Smooth muscle cell (in vitro differentiated cells): ENCODE measurements around the gene RASEF. TPM values are rescaled to one million over a fixed set of nuclear protein-coding genes. Genes with fewer than 3 reads are reported as not detected.

Experiments
- DNase-seq: peaks from one replicate; lab custom pipeline; 2025; ENCODE audit not compliant: unreplicated experiment; lab: John Stamatoyannopoulos, UW
- H2AFZ ChIP-seq: fragments of 200-600 bp; sonication (generic); 2 replicates; pipeline ENCODE4 v1.6.0; 2016; ENCODE audit warnings: antibody characterized with exemption, low read depth, mild to moderate bottlenecking
- H3F3A ChIP-seq: fragments of 200-600 bp; sonication (generic); 2 replicates; pipeline ENCODE4 v1.6.0; 2017; ENCODE audit warnings: antibody characterized with exemption, low read depth
- H3K27ac ChIP-seq: fragments of 200-600 bp; sonication (generic); 2 replicates; pipeline ENCODE4 v1.5.1; 2016; ENCODE audit warnings: low read depth, mild to moderate bottlenecking
- H3K27me3 ChIP-seq: fragments of 200-600 bp; sonication (generic); 2 replicates; pipeline ENCODE4 v1.6.1; 2016; ENCODE audit warnings: low read depth, mild to moderate bottlenecking
- H3K36me3 ChIP-seq: fragments of 200-600 bp; sonication (generic); 2 replicates; pipeline ENCODE4 v1.5.1; 2016; ENCODE audit warnings: low read depth
- H3K4me1 ChIP-seq: fragments of 200-600 bp; sonication (generic); 2 replicates; pipeline ENCODE4 v1.5.1; 2016; ENCODE audit warnings: low read depth
- H3K4me2 ChIP-seq: fragments of 200-600 bp; sonication (generic); 2 replicates; pipeline ENCODE4 v1.6.0; 2016; ENCODE audit warnings: mild to moderate bottlenecking
- H3K4me3 ChIP-seq: fragments of 200-600 bp; sonication (generic); 2 replicates; pipeline ENCODE4 v1.5.1; 2016; ENCODE audit warnings: mild to moderate bottlenecking
- H3K79me2 ChIP-seq: fragments of 200-600 bp; sonication (generic); 2 replicates; pipeline ENCODE4 v1.6.0; 2016; ENCODE audit warnings: low read depth, mild to moderate bottlenecking
- H3K9ac ChIP-seq: fragments of 200-600 bp; sonication (generic); 2 replicates; pipeline ENCODE4 v1.6.0; 2016; ENCODE audit warnings: low read depth
- H3K9me3 ChIP-seq: fragments of 200-600 bp; sonication (generic); replicated peaks from 2 replicates; pipeline ENCODE4 v1.5.1; 2016; ENCODE audit warnings: low read depth
- H4K20me1 ChIP-seq: fragments of 200-600 bp; sonication (generic); 2 replicates; pipeline ENCODE4 v1.6.0; 2016; ENCODE audit warnings: low read depth
- WGBS: methylation state at CpG from one replicate; pipeline ENCODE4 v1.1.7; 2016; ENCODE audit warnings: low lambda C conversion rate; 5-methylcytosine and 5-hydroxymethylcytosine counted together
- polyA plus RNA-seq: library from polyadenylated mRNA; unstranded; fragments of >200 nt; fragmentation: Nextera tagmentation; extraction: Ambion mirVana; gene quantifications from 2 replicates; pipeline ENCODE4 v1.2.1, GENCODE V29; 2016
- total RNA-seq: library from RNA; depleted of rRNA; stranded (reverse); fragments of >200 nt; gene quantifications from 2 replicates; pipeline ENCODE4 v1.2.3, GENCODE V29; 2014
- TF ChIP-seq, protein P1 (sequence below): fragments of 200-600 bp; sonication (generic); IDR thresholded peaks from 2 replicates; pipeline ENCODE4 v1.5.1; 2017; ENCODE audit warnings: borderline replicate concordance, mild to moderate bottlenecking, antibody characterized with exemption; ENCODE audit not compliant: insufficient read depth, poor library complexity, severe bottlenecking

RASEF gene
- total and polyA plus RNA-seq, 2 experiments from 2014 or later: 0.11 to 1.7 TPM

DNA sequence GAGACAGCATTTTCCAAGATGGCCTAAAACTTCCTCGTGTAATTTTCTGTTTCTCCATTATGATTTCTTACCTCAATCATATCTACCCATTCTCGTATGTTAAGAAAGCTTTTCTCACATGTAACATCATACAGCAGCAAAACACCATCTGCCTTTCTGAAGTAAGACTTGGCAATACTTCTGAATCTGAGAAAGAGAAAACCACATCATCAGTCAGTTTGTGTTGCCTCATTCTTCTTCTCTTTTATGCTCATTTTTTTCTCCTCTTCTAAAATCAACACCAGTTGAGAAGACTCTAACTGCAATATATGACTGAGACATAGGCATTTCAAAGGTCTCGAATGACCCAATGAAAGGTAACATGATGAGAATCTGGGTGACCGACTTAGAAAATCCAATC, 66.0 kb downstream of the RASEF start:
- TF ChIP-seq, protein P1, sequence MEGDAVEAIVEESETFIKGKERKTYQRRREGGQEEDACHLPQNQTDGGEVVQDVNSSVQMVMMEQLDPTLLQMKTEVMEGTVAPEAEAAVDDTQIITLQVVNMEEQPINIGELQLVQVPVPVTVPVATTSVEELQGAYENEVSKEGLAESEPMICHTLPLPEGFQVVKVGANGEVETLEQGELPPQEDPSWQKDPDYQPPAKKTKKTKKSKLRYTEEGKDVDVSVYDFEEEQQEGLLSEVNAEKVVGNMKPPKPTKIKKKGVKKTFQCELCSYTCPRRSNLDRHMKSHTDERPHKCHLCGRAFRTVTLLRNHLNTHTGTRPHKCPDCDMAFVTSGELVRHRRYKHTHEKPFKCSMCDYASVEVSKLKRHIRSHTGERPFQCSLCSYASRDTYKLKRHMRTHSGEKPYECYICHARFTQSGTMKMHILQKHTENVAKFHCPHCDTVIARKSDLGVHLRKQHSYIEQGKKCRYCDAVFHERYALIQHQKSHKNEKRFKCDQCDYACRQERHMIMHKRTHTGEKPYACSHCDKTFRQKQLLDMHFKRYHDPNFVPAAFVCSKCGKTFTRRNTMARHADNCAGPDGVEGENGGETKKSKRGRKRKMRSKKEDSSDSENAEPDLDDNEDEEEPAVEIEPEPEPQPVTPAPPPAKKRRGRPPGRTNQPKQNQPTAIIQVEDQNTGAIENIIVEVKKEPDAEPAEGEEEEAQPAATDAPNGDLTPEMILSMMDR: no peak

DNA sequence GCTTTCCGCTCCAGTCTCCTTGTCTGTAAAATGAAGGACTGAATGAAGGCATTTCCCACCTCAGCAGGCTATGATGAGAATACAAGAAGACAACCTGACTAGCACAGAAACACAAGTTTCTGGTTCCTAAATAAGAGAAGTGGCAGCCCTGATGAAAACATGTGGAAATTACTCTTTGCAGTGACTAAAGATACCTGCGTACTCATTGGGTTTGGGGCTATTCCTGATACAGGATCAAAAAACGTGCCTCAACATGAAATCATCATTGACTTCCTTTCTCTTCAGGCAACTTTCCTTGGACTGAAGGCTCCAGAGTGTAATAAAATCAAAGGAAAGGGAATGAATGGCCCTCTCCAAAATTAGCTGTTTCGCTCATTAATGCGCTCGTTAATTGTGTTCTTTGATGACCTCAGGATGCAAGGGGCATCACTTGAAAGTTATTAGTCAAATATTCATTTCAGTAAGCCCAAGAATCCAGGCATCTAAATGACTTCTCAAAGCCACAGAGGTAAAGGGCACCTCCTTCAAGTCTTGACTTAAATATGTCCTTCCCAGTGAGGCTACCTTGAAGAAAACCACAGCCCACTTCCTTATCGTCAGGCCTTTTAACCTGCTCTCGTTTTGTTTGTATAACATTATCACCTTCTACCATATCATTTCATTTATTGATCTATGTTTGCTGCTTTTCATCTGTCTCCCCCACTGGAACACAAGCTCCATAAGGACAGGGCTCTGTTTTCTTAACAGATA, 68.9 kb downstream of the RASEF start:
- no peaks in the 10 kb centered on the region for H3K79me2 ChIP-seq
- no peak overlapping the region for H3K4me2 ChIP-seq
- H3K9me3 ChIP-seq: no peaks in the 10 kb centered on the region
- H3K27ac ChIP-seq: no peak overlapping the region
- WGBS: 86% methylated on average over 8 of the region's 8 CpGs
- TF ChIP-seq, protein P1: no peak
- no peak overlapping the region for H3K4me3 ChIP-seq
- no peaks in the 10 kb centered on the region for H4K20me1 ChIP-seq
- H3K36me3 ChIP-seq: no peaks in the 10 kb centered on the region
- H3F3A ChIP-seq: no peaks in the 10 kb centered on the region
- H3K27me3 ChIP-seq: no peaks in the 10 kb centered on the region
- no peaks in the 10 kb centered on the region for H3K4me1 ChIP-seq
- H3K9ac ChIP-seq: no peak overlapping the region
- H2AFZ ChIP-seq: no peak overlapping the region
- no peak for DNase-seq

More for the DNA sequence above, 66.0 kb downstream of the RASEF start:
- H3K4me3 ChIP-seq: no peak overlapping the region
- no peaks in the 10 kb centered on the region for H3K79me2 ChIP-seq
- H3K9ac ChIP-seq: no peak overlapping the region
- no peaks in the 10 kb centered on the region for H3K27me3 ChIP-seq
- no peaks in the 10 kb centered on the region for H3K9me3 ChIP-seq
- no peak overlapping the region for H3K27ac ChIP-seq
- no peaks in the 10 kb centered on the region for H4K20me1 ChIP-seq
- DNase-seq: no peak
- no peaks in the 10 kb centered on the region for H3K36me3 ChIP-seq
- 91% methylated on average over 4 of the region's 4 CpGs for WGBS
- no peak overlapping the region for H2AFZ ChIP-seq
- H3K4me2 ChIP-seq: no peak overlapping the region
- no peaks in the 10 kb centered on the region for H3F3A ChIP-seq
- no peaks in the 10 kb centered on the region for H3K4me1 ChIP-seq

DNA sequence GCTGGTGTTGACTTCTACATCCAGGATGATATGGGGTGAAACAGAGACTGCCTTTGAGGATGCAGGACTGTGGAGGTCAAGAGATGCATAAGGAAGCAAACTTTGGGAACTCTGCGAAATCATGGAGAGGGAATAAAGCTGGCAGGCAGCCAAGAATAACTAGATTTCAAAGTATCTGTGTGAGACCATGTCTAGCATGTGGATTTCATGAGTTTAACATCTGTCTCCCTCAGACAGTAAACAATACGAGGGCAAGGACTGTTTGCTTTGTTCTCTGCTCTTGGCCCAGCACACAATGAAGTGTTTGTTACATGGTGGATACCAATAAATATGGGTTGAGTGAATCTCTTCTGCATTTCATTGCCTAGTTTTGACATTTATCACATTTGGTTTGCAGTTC, 71.3 kb downstream of the RASEF start:
- Histone ChIP-seq H3K9ac (no peak overlapping the region), H3K4me1 (no peaks in the 10 kb centered on the region), H3F3A (no peaks in the 10 kb centered on the region), H3K9me3 (no peaks in the 10 kb centered on the region), H3K27ac (no peak overlapping the region), H3K27me3 (no peaks in the 10 kb centered on the region), H3K36me3 (no peaks in the 10 kb centered on the region), H3K4me3 (no peak overlapping the region), H3K79me2 (no peaks in the 10 kb centered on the region), H3K4me2 (no peak overlapping the region), H4K20me1 (no peaks in the 10 kb centered on the region), H2AFZ (no peak overlapping the region)
- 57% methylated on average over 2 of the region's 2 CpGs for WGBS
- TF ChIP-seq, protein P1: no peak
- no peak for DNase-seq

DNA sequence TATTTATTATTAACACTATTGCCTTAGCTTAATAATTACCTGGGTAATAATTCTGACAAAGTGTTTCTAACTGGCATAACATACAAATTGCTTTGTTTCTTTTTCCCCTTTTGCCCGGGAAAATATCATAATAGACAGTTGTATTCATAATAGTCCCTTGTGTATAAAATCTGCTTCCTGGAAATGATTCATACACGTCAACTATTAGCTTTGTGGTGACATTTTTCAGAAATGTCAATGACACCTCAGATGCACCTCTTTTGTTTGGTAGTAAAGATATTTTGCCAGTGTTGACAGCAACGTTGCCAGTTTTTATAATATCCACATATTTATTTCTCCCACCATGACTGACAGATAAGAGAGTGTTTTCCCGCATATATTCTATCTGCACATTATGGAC, 73.0 kb downstream of the RASEF start:
- no peaks in the 10 kb centered on the region for H3K36me3 ChIP-seq

More for the DNA sequence above, 73.0 kb downstream of the RASEF start:
- 86% methylated on average over 4 of the region's 4 CpGs for WGBS
- Histone ChIP-seq H3K9me3 (no peaks in the 10 kb centered on the region), H3K79me2 (no peaks in the 10 kb centered on the region), H3K9ac (no peak overlapping the region), H3K4me3 (no peak overlapping the region), H3K27ac (no peak overlapping the region), H3K27me3 (no peaks in the 10 kb centered on the region), H3K4me1 (no peaks in the 10 kb centered on the region), H2AFZ (no peak overlapping the region), H4K20me1 (no peaks in the 10 kb centered on the region), H3F3A (no peaks in the 10 kb centered on the region), H3K4me2 (no peak overlapping the region)
- TF ChIP-seq, protein P1: no peak
- DNase-seq: no peak
